GM20431 (cell line): Measurements from ENCODE around the gene TFB1M.
"Not testable (repeated sequence)": the region's sequence is repeated elsewhere in the genome, so short reads cannot be mapped to it uniquely, and the experiment has no call there.

Source experiments
- in situ Hi-C: fragments of 300-500 bp; cut with MseI, MboI; formaldehyde crosslinking; loops from one replicate; pipeline ENCODE4 v1.15.0; 2020; ENCODE audit warnings: low sequenced_read_pairs; ENCODE audit not compliant: unreplicated experiment

The TFB1M gene

DNA sequence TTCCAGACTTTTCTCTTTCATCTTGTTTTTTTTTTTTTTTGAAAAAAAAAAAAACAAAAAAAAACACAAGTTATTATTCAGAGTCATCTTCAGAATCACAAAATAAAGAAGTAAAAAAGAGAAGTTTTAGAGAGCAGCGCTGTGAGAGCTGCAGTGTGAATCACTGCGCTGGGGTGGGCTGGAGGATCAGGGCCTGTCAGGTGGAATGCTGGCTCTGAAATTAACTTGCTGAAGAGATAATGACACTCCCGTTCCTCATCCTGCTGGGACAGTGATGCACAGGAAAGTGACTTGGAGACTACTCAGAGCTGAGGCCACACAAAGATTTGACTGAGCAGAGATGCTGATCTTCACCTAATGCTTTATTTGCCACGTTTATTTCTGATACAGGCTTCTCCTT lies 93.2 kb downstream of the TFB1M start:
- in situ Hi-C loops = no loop called here

DNA sequence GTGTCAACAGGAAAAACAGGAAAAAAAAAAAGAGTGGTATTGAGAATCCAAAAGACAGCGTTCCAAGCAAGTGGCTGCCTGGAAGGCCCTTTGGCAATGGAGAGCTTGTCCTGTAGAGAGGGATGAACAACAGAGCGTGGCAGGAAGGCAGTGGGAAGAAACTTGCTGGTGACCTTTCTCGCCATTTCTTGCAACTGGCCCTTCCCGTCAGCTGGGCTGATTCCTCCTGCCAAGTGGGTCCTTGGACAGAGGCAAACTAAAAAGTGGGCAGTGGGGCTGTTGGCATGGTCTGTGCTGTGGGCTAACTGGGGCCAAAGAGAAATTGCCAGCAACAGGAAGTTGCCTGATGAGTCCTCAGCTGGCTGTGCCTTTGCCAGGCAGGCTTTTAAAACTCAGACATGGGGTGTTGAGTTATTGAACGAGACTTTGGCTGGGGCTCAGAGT lies 94.4 kb downstream of the TFB1M start:
- in situ Hi-C loops = no loop called here

DNA sequence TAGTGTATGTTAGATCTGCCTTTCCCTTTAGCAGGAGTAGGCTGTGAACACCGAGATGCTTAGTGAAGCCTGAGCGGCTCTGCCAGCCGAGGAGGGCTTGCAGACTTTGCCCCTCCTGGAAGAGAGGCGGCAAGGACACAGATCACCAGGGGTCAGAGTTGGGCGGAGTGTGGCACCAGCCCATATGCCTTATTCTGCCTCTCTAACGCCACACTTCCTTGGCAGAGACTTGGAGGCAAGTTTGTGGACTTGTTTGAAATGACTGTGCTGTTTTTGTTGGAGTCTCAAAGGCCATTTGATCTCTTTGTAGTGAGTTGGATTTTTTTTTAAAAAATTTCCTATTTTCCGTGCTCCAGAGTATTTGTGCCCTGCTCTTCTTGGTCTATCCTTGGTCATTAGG lies 95.0 kb downstream of the TFB1M start:
- in situ Hi-C loops = no loop called here

DNA sequence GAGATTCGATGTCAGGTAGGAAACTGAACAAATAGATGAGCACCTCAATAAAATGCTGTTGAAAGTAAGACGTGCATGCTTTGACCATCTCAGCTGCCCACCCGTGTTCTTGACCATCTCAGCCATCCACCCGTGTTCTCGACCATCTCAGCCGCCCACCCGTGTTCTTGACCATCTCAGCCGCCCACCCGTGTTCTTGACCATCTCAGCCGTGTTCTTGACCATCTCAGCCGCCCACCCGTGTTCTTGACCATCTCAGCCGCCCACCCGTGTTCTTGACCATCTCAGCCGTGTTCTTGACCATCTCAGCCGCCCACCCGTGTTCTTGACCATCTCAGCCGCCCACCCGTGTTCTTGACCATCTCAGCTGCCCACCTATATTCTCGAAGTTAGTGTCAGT lies 95.6 kb downstream of the TFB1M start:
- in situ Hi-C loops = not testable (repeated sequence)

DNA sequence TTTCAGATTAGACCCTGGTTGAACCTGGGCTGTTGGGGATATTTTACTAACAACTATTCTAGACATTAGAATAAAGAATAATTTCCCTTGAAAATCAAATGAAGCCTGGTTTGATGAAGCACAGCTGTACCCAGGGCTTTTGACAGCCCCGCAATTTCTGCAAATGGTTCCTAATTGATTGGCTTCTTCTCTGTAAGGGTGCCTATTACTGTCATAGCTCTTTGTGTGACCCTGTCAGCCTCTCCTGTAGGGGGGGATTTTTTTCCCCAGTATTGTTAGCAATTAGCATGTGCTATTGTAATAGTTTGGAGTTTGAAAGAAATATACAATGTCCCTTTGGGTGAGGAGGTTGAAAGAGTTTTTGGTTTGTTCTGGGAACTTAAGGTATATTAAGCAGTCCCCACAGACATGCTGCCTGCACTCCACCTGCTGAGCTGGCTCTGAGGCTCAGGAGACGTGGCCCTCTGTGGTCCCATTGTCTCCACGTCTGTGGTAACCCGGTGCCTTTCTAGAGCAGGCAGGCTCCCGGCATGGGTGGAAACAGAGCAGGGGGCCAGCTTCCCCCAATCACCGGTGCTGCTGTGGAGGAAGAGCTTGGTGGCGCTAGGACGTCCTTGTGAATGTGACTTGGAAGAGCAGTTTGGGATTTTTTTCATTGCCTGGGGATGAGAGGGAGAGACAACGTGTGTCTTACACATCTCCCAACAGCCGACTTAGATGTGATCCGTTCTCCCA lies 97.8 kb downstream of the TFB1M start:
- in situ Hi-C loops = no loop called here

DNA sequence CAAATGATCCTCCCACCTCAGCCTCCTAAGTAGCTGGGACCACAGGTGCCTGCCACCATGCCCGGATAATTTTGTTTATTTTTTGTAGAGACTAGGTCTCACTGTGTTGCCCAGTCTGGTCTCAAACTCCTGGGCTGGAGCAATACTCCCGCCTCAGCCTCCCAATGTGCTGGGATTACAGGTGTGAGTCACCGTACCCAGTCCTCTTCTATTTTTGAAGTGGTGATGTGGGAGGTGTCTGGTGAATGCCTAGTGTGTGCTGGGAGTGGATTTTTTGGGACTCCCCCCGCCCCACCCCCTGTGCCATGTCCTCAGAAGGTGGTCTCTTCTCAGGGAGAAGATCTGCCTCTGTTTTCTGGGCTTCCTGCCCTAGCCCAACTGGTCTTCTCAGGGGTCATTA lies 98.4 kb downstream of the TFB1M start:
- in situ Hi-C loops = no loop called here

DNA sequence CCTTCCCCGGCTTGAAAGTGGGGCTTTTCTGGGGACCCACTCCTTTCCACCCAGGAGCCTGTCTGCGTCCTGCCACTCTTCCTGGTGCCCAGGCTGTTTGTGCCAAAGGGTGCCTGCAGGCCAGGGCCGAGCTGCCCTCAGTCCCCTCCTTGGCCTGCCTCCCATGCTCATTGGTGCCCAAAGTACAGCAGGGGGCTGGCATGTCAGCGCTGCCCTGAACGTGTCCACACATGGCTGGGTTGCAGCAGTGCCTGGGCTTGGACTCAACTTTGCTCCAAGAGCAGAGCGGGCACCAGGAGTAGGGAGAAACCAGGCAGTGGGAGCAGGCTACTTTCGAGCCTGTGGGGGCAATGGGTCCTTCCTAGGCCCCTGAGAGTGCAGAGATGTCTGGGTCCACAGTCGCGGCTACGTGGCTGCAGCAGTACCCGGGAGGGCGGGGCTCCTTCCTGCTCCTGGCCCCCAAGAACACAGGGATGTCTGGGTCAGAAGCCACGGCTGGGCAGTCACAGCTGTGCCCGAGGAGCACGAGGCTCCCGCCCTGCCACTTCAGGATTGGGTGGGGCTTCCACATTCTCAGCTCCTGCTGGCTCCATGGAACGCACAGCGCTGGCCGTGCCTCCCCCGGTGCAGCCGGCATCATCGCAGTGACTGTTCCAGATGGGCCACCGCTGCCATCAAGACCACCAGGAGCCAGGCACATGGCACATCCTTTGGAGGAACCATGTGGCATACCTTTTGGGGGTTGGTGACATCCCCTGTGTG lies 100.5 kb downstream of the TFB1M start:
- in situ Hi-C loops = no loop called here

DNA sequence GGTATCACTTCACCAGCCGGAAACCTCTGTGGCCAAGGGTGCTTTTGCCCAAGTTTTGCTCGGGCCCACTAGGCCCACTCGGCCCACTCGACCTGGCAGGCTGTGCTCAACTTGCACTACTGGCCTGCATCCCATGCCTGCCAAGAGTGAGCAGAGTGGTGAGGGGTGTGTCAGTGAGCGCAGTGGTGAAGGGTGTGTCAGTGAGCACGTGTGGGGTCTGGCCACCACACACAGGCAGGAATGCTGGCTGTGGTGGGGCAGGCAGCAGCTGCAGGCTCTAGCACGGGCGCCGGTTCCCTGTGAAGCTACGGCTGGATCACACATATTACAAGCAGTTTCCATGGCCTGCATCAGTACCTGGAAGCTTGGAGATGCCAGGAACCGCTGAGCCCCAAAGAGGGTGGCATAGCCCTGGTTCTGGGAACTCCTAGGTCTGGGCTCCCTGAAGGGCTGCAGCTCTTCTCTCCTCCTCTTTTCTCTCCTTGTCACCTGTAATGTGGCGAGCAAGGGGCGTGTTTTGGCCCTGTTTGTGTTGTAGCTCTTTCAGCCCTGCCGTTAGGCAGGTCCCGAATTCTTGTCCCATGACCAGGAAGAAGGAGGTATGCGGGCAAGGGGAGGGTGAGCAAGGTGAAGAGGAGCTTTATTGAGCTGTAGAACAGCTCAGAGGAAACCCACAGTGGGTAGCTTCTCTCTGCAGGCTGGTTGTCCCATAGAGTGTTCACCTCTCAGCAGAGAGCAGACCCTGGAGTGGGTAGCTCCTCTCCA lies 101.5 kb downstream of the TFB1M start:
- in situ Hi-C loops = no loop called here

DNA sequence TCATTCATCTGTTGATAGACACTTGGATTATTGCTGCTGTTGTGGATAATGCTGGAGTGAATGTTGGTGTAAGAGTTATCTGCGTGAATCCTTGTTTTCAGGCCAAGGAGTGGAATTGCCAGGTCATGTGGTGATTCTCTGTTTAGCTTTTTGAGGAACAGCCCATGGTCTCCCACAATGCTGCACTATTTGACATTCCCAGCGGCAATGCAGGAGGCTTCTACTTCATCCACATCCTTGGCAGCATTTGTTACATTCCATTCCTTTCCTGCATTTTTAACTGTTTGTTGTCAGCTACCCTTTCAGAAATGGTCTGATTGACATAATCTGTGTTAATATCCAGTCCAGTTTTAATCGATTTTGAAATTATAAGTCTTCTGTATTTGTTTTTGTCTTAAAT lies 102.2 kb downstream of the TFB1M start:
- in situ Hi-C loops = no loop called here

DNA sequence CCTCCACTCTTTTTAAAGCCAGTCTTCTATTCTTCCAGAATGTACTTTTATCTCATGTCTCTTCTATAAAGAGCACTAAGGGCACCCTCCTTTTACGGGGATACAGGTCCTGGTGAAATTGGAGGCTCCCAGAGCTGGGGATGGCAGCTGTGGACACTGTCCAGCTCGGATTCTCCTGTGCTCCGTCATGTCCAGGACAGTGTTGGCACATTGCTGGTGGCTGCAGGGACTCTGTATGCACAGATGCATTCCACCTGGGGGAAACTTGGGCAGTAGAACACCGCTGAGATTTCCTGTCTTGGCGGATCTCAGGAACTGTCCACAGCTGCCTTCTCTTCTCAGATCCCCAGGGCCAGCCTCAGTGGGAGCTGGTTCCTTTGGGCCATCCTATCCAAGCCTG lies 107.1 kb downstream of the TFB1M start:
- in situ Hi-C loops = no loop called here
